HCT116 (cell line): Measurements from ENCODE around the gene AUTS2. TPM values are rescaled to one million over a fixed set of nuclear protein-coding genes. Genes with fewer than 3 reads are reported as not detected.

ENCODE experiments used
- ATAC-seq: fragments of 200-7000 bp; cut with Tn5 transposase; 2 replicates; pipeline ENCODE4 v1.9.1; 2020; ENCODE audit warnings: mild to moderate bottlenecking, moderate library complexity
- BruUV-seq: library from RNA; stranded (reverse); fragments of 400-500 nt; replicated peaks from 2 replicates; lab custom pipeline; 2021; lab: Mats Ljungman, UMichigan
- CTCF ChIA-PET: fragments of 300-600 bp; sonication (Branson Sonifier 250); formaldehyde crosslinking; loops from one replicate; lab custom pipeline; 2021; ENCODE audit warnings: antibody characterized with exemption; lab: Charles Lee
- POLR2A ChIA-PET: fragments of 300-600, 350-600 bp; sonication (Branson Sonifier 250); formaldehyde crosslinking; loops from one replicate; lab custom pipeline; 2021; ENCODE audit warnings: antibody characterized with exemption; lab: Charles Lee
- RAD21 ChIA-PET, 2 experiments: fragments of 300-600 bp; sonication (Branson Sonifier 250); formaldehyde crosslinking; loops; one replicate each; lab custom pipeline; 2023; ENCODE audit warnings: low total read pairs in 2 of 2; ENCODE audit not compliant: uncharacterized antibody in 2 of 2, unreplicated experiment in 2 of 2, low non-redundant PET in 1 of 2; lab: Charles Lee
- DNase-seq: peaks from one replicate; pipeline ENCODE4 v3.0.0-alpha.2; 2010; ENCODE audit warnings: low read depth, low spot score
- H2AFZ ChIP-seq: fragments of 200-600 bp; shearing (Covaris generic), sonication (generic); 2 replicates; pipeline ENCODE4 v1.6.1; 2017; ENCODE audit warnings: low read depth, mixed run types, mixed read lengths, antibody characterized with exemption, low read length; ENCODE audit not compliant: poor library complexity, severe bottlenecking
- H3K27ac ChIP-seq: 2 replicates; pipeline ENCODE4 v1.5.1; 2012; ENCODE audit warnings: low read depth, low read length
- H3K27me3 ChIP-seq: fragments of 200-600 bp; sonication (generic); 2 replicates; pipeline ENCODE4 v1.6.1; 2016; ENCODE audit warnings: mixed run types, low read length, mixed read lengths; ENCODE audit not compliant: insufficient read depth
- H3K36me3 ChIP-seq, 2 experiments: fragments of 200-500 bp in 1 of 2; fragments of 200-600 bp in 1 of 2; sonication (Bioruptor generic) in 1 of 2; sonication (generic) in 1 of 2; 2 replicates each; pipeline versions ENCODE4 v1.5.1 to v1.6.1; 2014 to 2016; ENCODE audit warnings: low read length in 2 of 2, inconsistent platforms in 1 of 2, mixed read lengths in 1 of 2, mixed run types in 1 of 2; ENCODE audit not compliant: insufficient read depth in 2 of 2, control insufficient read depth in 1 of 2
- H3K4me1 ChIP-seq, 2 experiments: fragments of 200-600 bp in 1 of 2; sonication (generic) in 1 of 2; 2 replicates each; pipeline versions ENCODE4 v1.5.1 to v1.6.1; 2012 to 2017; ENCODE audit warnings: low read length in 2 of 2, inconsistent platforms in 1 of 2, mild to moderate bottlenecking in 1 of 2, mixed read lengths in 1 of 2, mixed run types in 1 of 2, moderate library complexity in 1 of 2; ENCODE audit not compliant: insufficient read depth in 2 of 2, control insufficient read depth in 1 of 2
- H3K4me2 ChIP-seq: fragments of 200-600 bp; sonication (generic); 2 replicates; pipeline ENCODE4 v1.6.1; 2017; ENCODE audit warnings: mixed run types, low read length, mixed read lengths
- H3K4me3 ChIP-seq, 2 experiments: fragments of 200-600 bp in 1 of 2; sonication (generic) in 1 of 2; replicated peaks in 1 of 2; 2 replicates each; pipeline ENCODE4 v1.5.1; 2011 to 2016; ENCODE audit warnings: low read length in 2 of 2, control low read depth in 1 of 2, low read depth in 1 of 2, mild to moderate bottlenecking in 1 of 2, mixed read lengths in 1 of 2, mixed run types in 1 of 2
- H3K79me2 ChIP-seq: fragments of 200-600 bp; sonication (generic); 2 replicates; pipeline ENCODE4 v1.6.1; 2017; ENCODE audit warnings: mild to moderate bottlenecking, mixed run types, low read length, moderate library complexity, mixed read lengths; ENCODE audit not compliant: insufficient read depth
- H3K9ac ChIP-seq: fragments of 200-600 bp; sonication (generic); 2 replicates; pipeline ENCODE4 v1.6.1; 2016; ENCODE audit warnings: low read length, mixed read lengths
- H3K9me2 ChIP-seq: fragments of 200-600 bp; sonication (generic), shearing (Covaris generic); 2 replicates; pipeline ENCODE4 v1.6.1; 2017; ENCODE audit warnings: mixed run types, mild to moderate bottlenecking, moderate library complexity; ENCODE audit not compliant: insufficient read depth
- H3K9me3 ChIP-seq, 2 experiments: fragments of 200-500 bp in 1 of 2; fragments of 200-600 bp in 1 of 2; sonication (Bioruptor generic) in 1 of 2; sonication (generic) in 1 of 2; 2 replicates each; pipeline ENCODE4 v1.6.1; 2014 to 2017; ENCODE audit warnings: low read length in 2 of 2, mixed read lengths in 2 of 2, inconsistent platforms in 1 of 2, low read depth in 1 of 2, mild to moderate bottlenecking in 1 of 2, mixed run types in 1 of 2, moderate library complexity in 1 of 2; ENCODE audit not compliant: control insufficient read depth in 1 of 2, insufficient read depth in 1 of 2
- H4K20me1 ChIP-seq: fragments of 200-600 bp; sonication (generic), shearing (Covaris generic); 2 replicates; pipeline ENCODE4 v1.6.1; 2017; ENCODE audit warnings: mixed run types, mild to moderate bottlenecking, moderate library complexity; ENCODE audit not compliant: insufficient read depth
- CBX3 ChIP-seq: IDR thresholded peaks from 2 replicates; pipeline ENCODE4 v1.6.1; 2012; ENCODE audit warnings: low read depth
- CTCF ChIP-seq, 3 experiments: fragments of 200-600 bp in 1 of 3; sonication (generic) in 1 of 3; IDR thresholded peaks in 2 of 3; conservative IDR thresholded peaks in 1 of 3; 2 replicates each; pipeline ENCODE4 v1.5.1; 2012 to 2017; ENCODE audit warnings: low read depth in 2 of 3, low read length in 2 of 3, antibody characterized with exemption in 1 of 3, borderline replicate concordance in 1 of 3, control low read depth in 1 of 3, mild to moderate bottlenecking in 1 of 3, mixed read lengths in 1 of 3, mixed run types in 1 of 3, moderate library complexity in 1 of 3; ENCODE audit not compliant: insufficient read depth in 1 of 3
- EGR1 ChIP-seq: IDR thresholded peaks from 2 replicates; pipeline ENCODE4 v1.6.1; 2012; ENCODE audit warnings: low read depth
- EZH2 ChIP-seq: fragments of 200-600 bp; sonication (generic); IDR thresholded peaks from 2 replicates; pipeline ENCODE4 v1.6.1; 2017; ENCODE audit warnings: antibody characterized with exemption, mixed run types
- JUND ChIP-seq: IDR thresholded peaks from 2 replicates; pipeline ENCODE4 v1.6.1; 2012
- POLR2AphosphoS5 ChIP-seq: IDR thresholded peaks from 2 replicates; pipeline ENCODE4 v1.6.1; 2011; ENCODE audit warnings: mild to moderate bottlenecking, low read depth, low read length, moderate library complexity
- RAD21 ChIP-seq: IDR thresholded peaks from 2 replicates; pipeline ENCODE4 v1.6.1; 2012; ENCODE audit warnings: low read depth, mild to moderate bottlenecking
- SIN3A ChIP-seq: IDR thresholded peaks from 2 replicates; pipeline ENCODE4 v1.6.1; 2012; ENCODE audit warnings: low read depth
- SP1 ChIP-seq: IDR thresholded peaks from 2 replicates; pipeline ENCODE4 v1.6.1; 2012; ENCODE audit warnings: low read depth
- SRF ChIP-seq: IDR thresholded peaks from 2 replicates; pipeline ENCODE4 v1.6.1; 2012; ENCODE audit warnings: low read depth
- TCF7L2 ChIP-seq: IDR thresholded peaks from 2 replicates; pipeline ENCODE4 v1.7.0; 2011; ENCODE audit warnings: borderline replicate concordance, inconsistent platforms; ENCODE audit not compliant: insufficient read depth, insufficient read length; ENCODE audit errors: extremely low read depth
- YY1 ChIP-seq: IDR thresholded peaks from 2 replicates; pipeline ENCODE4 v1.6.1; 2011; ENCODE audit warnings: low read length, low read depth, moderate library complexity, mild to moderate bottlenecking; ENCODE audit not compliant: insufficient replicate concordance; ENCODE audit errors: extremely low read depth
- intact Hi-C: fragments of 100-400 bp; cut with micrococcal nuclease; formaldehyde crosslinking; loops from 2 replicates; pipeline ENCODE4 v1.10.0; 2022
- total RNA-seq: library from RNA; stranded (reverse); gene quantifications from one replicate; pipeline ENCODE4 v1.2.1, GENCODE V29; 2021; ENCODE audit not compliant: unreplicated experiment

The AUTS2 gene
- total RNA-seq, 1 experiment from 2014 or later, result 0.93 TPM

- no TSS peak for BruUV-seq
- ChIA-PET RAD21 (no interaction called here), POLR2A (no interaction called here), CTCF (no interaction called here)
- no peak overlapping the region for H3K9ac ChIP-seq
- no peak for ATAC-seq
- H3K4me3 ChIP-seq, result no peak overlapping the region
- no peaks in the 10 kb centered on the region for H3K9me2 ChIP-seq
- no peak overlapping the region for H3K4me2 ChIP-seq
- H3K27me3 ChIP-seq, result no peaks in the 10 kb centered on the region
- H3K4me1 ChIP-seq, result no peaks in the 10 kb centered on the region
- no peak overlapping the region for H2AFZ ChIP-seq
- peaks cover 8 to 40% of the 10 kb centered on the region in 2 experiments; a peak in 2 of 4 replicates for H3K9me3 ChIP-seq
- H4K20me1 ChIP-seq, result no peaks in the 10 kb centered on the region
- intact Hi-C loops, result no loop called here
- H3K36me3 ChIP-seq, result no peaks in the 10 kb centered on the region
- DNase-seq, result no peak
- no peak overlapping the region for H3K27ac ChIP-seq
- H3K79me2 ChIP-seq, result no peaks in the 10 kb centered on the region
- TF ChIP-seq SP1 (no peak), YY1 (no peak), SIN3A (no peak), EGR1 (no peak), TCF7L2 (no peak), SRF (no peak), EZH2 (no peak), JUND (no peak), CTCF (IDR thresholded peaks at IDR 0.05 in 2 of 3, conservative IDR thresholded peaks at IDR 0.05 in 1 of 3; ENCODE audit: borderline replicate concordance in 1 of 3, insufficient read depth in 1 of 3, low read depth in 2 of 3, low read length in 2 of 3) (no peak), RAD21 (no peak), CBX3 (no peak), POLR2AphosphoS5 (no peak)
Observed at GRCh38 chr7:69864274-69864673, 266.0 kb downstream of the AUTS2 start.
